Measurements from ENCODE around the gene CKS1B. TPM values are rescaled to one million over a fixed set of nuclear protein-coding genes. Genes with fewer than 3 reads are reported as not detected.

The CKS1B gene
- total and polyA plus RNA-seq, 9 of the 15 experiments (the other 6 are each of a cell fraction or from before 2014, with no cell fraction given): 215 to 1,103 (median 460) TPM

GRCh38 chr1:154998818-154999570 is 24.5 kb downstream of the CKS1B start (continued):
- TF ChIP-seq BCOR (IDR thresholded peaks at IDR 0.05): 0 out of 2 replicates have a peak, but pooled peaks have one; percentile 9
- TF ChIP-seq TCF7L2 (IDR thresholded peaks at IDR 0.05; ENCODE audit: low read depth, low read length): 0 out of 2 replicates have a peak, but pooled peaks have one; percentile 26
- TF ChIP-seq DPF2 (IDR thresholded peaks at IDR 0.05): peak; percentile 43
- peak; percentile 15; the same call in 1 of the 2 replicates for TF ChIP-seq ZBTB2 (IDR thresholded peaks at IDR 0.05)
- TF ChIP-seq GTF2F1 (IDR thresholded peaks at IDR 0.05; ENCODE audit: low read depth, low read length): 0 out of 2 replicates have a peak, but pooled peaks have one; percentile 32
- TF ChIP-seq, protein P1, sequence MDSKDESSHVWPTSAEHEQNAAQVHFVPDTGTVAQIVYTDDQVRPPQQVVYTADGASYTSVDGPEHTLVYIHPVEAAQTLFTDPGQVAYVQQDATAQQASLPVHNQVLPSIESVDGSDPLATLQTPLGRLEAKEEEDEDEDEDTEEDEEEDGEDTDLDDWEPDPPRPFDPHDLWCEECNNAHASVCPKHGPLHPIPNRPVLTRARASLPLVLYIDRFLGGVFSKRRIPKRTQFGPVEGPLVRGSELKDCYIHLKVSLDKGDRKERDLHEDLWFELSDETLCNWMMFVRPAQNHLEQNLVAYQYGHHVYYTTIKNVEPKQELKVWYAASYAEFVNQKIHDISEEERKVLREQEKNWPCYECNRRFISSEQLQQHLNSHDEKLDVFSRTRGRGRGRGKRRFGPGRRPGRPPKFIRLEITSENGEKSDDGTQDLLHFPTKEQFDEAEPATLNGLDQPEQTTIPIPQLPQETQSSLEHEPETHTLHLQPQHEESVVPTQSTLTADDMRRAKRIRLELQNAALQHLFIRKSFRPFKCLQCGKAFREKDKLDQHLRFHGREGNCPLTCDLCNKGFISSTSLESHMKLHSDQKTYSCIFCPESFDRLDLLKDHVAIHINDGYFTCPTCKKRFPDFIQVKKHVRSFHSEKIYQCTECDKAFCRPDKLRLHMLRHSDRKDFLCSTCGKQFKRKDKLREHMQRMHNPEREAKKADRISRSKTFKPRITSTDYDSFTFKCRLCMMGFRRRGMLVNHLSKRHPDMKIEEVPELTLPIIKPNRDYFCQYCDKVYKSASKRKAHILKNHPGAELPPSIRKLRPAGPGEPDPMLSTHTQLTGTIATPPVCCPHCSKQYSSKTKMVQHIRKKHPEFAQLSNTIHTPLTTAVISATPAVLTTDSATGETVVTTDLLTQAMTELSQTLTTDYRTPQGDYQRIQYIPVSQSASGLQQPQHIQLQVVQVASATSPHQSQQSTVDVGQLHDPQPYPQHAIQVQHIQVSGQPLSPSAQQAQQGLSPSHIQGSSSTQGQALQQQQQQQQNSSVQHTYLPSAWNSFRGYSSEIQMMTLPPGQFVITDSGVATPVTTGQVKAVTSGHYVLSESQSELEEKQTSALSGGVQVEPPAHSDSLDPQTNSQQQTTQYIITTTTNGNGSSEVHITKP (IDR thresholded peaks at IDR 0.05; ENCODE audit: partially characterized antibody): peak; percentile 78
- TF ChIP-seq CTCFL (IDR thresholded peaks at IDR 0.05; ENCODE audit: borderline replicate concordance, insufficient read depth, low read depth, low read length, poor library complexity, severe bottlenecking): peak; percentile 39
- peak; percentile 27; the same call in 1 of the 2 replicates for TF ChIP-seq ARID1B (IDR thresholded peaks at IDR 0.05)
- no peak for TF ChIP-seq MTA2 (IDR thresholded peaks at IDR 0.05; ENCODE audit: low read depth)
- 0 out of 4 replicates have a peak, but pooled peaks of 1 of the 2 experiments have one; percentile 42 for TF ChIP-seq ARNT (IDR thresholded peaks at IDR 0.05)
- TF ChIP-seq RBFOX2 (IDR thresholded peaks at IDR 0.05; ENCODE audit: low read depth, low read length): peak; percentile 72
- no peak for TF ChIP-seq ZNF384 (IDR thresholded peaks at IDR 0.05; ENCODE audit: low read depth, low read length)
- peak; percentile 23; the same call in 1 of the 2 replicates for TF ChIP-seq CC2D1A (IDR thresholded peaks at IDR 0.05)
- peak; percentile 74; the same call in 1 of the 2 replicates for TF ChIP-seq KAT7 (CRISPR knock-in tag; IDR thresholded peaks at IDR 0.05; ENCODE audit: borderline replicate concordance)
- no peak for TF ChIP-seq NR2C1 (IDR thresholded peaks at IDR 0.05)
- peak; percentile 21; the same call in 1 of the 2 replicates for TF ChIP-seq NR2C1 (tag; IDR thresholded peaks at IDR 0.05)
- peak; percentile 7; the same call in 1 of the 2 replicates for TF ChIP-seq CXXC5 (CRISPR knock-in tag; IDR thresholded peaks at IDR 0.05)
- 0 out of 2 replicates have a peak, but pooled peaks have one; percentile 2 for TF ChIP-seq BRD4 (IDR thresholded peaks at IDR 0.05)
- TF ChIP-seq TAF1 (IDR thresholded peaks at IDR 0.05; ENCODE audit: control insufficient read depth, extremely low read depth, insufficient read depth, low read length, severe bottlenecking): peak; percentile 35
- TF ChIP-seq USF1 (CRISPR knock-in tag; IDR thresholded peaks at IDR 0.05): 0 out of 2 replicates have a peak, but pooled peaks have one; percentile 8
